ENCODE results near the gene TTC39A. TPM values are rescaled to one million over a fixed set of nuclear protein-coding genes. Genes with fewer than 3 reads are reported as not detected.

The TTC39A gene
- total RNA-seq, 1 donor from 2014 or later, result 11.5 TPM

- Histone ChIP-seq H3K27me3 (no peaks in the 10 kb centered on the region), H3K36me3 (no peaks in the 10 kb centered on the region), H3K4me3 (no peak overlapping the region), H3K27ac (no peak overlapping the region), H3K9me3 (no peaks in the 10 kb centered on the region), H3K4me1 (peaks cover 15% of the 10 kb centered on the region)
- intact Hi-C loops (cut with DNase I), result no loop called here
- TF ChIP-seq, protein P1, sequence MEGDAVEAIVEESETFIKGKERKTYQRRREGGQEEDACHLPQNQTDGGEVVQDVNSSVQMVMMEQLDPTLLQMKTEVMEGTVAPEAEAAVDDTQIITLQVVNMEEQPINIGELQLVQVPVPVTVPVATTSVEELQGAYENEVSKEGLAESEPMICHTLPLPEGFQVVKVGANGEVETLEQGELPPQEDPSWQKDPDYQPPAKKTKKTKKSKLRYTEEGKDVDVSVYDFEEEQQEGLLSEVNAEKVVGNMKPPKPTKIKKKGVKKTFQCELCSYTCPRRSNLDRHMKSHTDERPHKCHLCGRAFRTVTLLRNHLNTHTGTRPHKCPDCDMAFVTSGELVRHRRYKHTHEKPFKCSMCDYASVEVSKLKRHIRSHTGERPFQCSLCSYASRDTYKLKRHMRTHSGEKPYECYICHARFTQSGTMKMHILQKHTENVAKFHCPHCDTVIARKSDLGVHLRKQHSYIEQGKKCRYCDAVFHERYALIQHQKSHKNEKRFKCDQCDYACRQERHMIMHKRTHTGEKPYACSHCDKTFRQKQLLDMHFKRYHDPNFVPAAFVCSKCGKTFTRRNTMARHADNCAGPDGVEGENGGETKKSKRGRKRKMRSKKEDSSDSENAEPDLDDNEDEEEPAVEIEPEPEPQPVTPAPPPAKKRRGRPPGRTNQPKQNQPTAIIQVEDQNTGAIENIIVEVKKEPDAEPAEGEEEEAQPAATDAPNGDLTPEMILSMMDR (IDR thresholded peaks at IDR 0.05), result no peak
- no peak for TF ChIP-seq POLR2AphosphoS5 (IDR thresholded peaks at IDR 0.05; ENCODE audit: insufficient read depth in 1 of 2, low read depth in 1 of 2)
- TF ChIP-seq POLR2A (IDR thresholded peaks at IDR 0.05), result no peak
- DNase-seq (ENCODE audit: extremely low spot score in 2 of 2), result no peak
Observed at GRCh38 chr1:51341876-51342496, 11.6 kb upstream of the TTC39A start.

- peaks cover 11% of the 10 kb centered on the region for H3K4me1 ChIP-seq
- H3K36me3 ChIP-seq, result no peaks in the 10 kb centered on the region
- H3K4me3 ChIP-seq, result no peak overlapping the region
- DNase-seq (ENCODE audit: extremely low spot score in 2 of 2), result no peak
- TF ChIP-seq POLR2A (IDR thresholded peaks at IDR 0.05) (no peak), POLR2AphosphoS5 (IDR thresholded peaks at IDR 0.05; ENCODE audit: insufficient read depth in 1 of 2, low read depth in 1 of 2) (no peak)
- TF ChIP-seq, protein P1 (IDR thresholded peaks at IDR 0.05), result no peak
- H3K27ac ChIP-seq, result no peak overlapping the region
- H3K27me3 ChIP-seq, result no peaks in the 10 kb centered on the region
- intact Hi-C loops (cut with DNase I), result no loop called here
- H3K9me3 ChIP-seq, result no peaks in the 10 kb centered on the region
Observed at GRCh38 chr1:51340380-51340779, 10.0 kb upstream of the TTC39A start.

DNA sequence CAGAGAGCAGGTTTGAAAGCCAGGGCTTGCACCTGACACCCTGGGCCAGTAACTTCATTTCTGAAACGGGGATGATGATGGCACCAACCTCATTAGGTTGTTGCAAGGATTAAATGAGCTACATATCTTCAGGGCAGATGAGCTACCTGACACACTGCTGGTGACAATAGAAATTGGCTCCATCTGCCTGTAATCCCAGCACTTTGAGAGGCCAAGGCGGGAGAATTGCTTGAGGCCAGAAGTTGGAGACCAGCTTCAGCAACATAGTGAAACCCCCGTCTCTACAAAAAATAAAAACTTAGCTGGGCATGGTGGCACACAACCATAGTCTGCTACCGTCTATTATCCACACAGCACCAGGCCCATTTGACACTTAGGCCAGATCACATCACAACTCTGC, 6.3 kb upstream of the TTC39A start:
- Histone ChIP-seq H3K27me3 (no peaks in the 10 kb centered on the region), H3K4me1 (no peaks in the 10 kb centered on the region), H3K36me3 (no peaks in the 10 kb centered on the region), H3K27ac (no peak overlapping the region), H3K4me3 (no peak overlapping the region), H3K9me3 (no peaks in the 10 kb centered on the region)
- DNase-seq (ENCODE audit: extremely low spot score in 2 of 2), result no peak
- TF ChIP-seq POLR2AphosphoS5 (IDR thresholded peaks at IDR 0.05; ENCODE audit: insufficient read depth in 1 of 2, low read depth in 1 of 2), result no peak
- TF ChIP-seq, protein P1 (IDR thresholded peaks at IDR 0.05), result no peak
- TF ChIP-seq POLR2A (IDR thresholded peaks at IDR 0.05), result no peak
- intact Hi-C loops (cut with DNase I), result no loop called here

DNA sequence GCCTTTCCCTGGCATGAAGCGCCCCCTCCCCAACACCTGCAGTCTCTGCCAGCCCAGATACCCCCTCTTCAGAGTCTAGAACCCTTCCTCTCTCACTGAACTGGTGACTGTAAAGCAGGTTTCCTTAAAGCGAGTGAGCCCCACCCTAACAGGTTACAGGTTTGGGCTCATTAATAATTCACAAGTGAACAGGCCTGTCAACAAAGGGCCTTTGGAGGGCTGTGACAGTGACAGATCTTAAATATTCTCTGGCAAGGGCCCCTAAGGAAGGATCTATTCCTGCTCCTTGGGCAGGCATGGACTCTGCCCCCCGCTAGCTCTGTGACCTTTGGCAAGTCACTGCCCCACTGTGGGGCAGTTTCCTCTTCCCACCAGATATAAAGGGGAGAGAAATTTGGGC, 5.6 kb upstream of the TTC39A start:
- Histone ChIP-seq H3K4me3 (no peak overlapping the region), H3K27me3 (no peaks in the 10 kb centered on the region), H3K36me3 (no peaks in the 10 kb centered on the region), H3K4me1 (peaks cover 6% of the 10 kb centered on the region), H3K9me3 (no peaks in the 10 kb centered on the region), H3K27ac (no peak overlapping the region)
- DNase-seq (ENCODE audit: extremely low spot score in 2 of 2), result no peak
- TF ChIP-seq POLR2A (IDR thresholded peaks at IDR 0.05) (no peak), POLR2AphosphoS5 (IDR thresholded peaks at IDR 0.05; ENCODE audit: insufficient read depth in 1 of 2, low read depth in 1 of 2) (no peak)
- TF ChIP-seq, protein P1 (IDR thresholded peaks at IDR 0.05), result no peak
- intact Hi-C loops (cut with DNase I), result no loop called here

GRCh38 chr1:51331206-51332100, 1.1 kb upstream of the TTC39A start:
- intact Hi-C loops (cut with DNase I), result no loop called here
- DNase-seq (ENCODE audit: extremely low spot score in 2 of 2), result no peak
- H3K4me3 ChIP-seq, result peak overlapping the region; percentile 52 to 71
- H3K9me3 ChIP-seq, result no peaks in the 10 kb centered on the region
- TF ChIP-seq POLR2AphosphoS5 (IDR thresholded peaks at IDR 0.05; ENCODE audit: insufficient read depth in 1 of 2, low read depth in 1 of 2), result no peak
- TF ChIP-seq, protein P1 (IDR thresholded peaks at IDR 0.05), result no peak
- TF ChIP-seq POLR2A (IDR thresholded peaks at IDR 0.05), result no peak
- no peaks in the 10 kb centered on the region for H3K27me3 ChIP-seq
- peaks cover 24% of the 10 kb centered on the region for H3K4me1 ChIP-seq
- peak overlapping the region; percentile 31 for H3K27ac ChIP-seq
- no peaks in the 10 kb centered on the region for H3K36me3 ChIP-seq

Measured in vagina (tissue), 2 donors.